ENCODE results near the gene HMCN1.

DNA sequence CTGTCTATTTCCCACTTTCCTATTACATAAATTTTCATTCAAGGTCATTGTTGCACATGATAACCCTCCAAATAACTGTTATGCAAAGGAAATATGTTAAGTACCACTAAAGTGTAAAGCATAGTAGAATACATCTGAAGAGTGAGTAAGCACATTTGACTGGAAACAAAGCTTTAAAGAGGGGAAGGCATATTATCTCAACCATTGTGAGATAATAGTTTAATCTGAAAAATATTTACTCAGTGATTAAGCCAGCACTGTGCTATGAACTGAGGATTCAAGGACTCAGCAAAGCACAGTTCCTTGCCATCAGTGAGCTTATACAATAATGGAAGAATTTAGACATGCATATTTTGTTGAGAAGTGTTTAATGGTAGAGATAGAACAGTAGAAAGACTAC lies 127.4 kb downstream of the HMCN1 start:
- TF ChIP-seq, protein P1, sequence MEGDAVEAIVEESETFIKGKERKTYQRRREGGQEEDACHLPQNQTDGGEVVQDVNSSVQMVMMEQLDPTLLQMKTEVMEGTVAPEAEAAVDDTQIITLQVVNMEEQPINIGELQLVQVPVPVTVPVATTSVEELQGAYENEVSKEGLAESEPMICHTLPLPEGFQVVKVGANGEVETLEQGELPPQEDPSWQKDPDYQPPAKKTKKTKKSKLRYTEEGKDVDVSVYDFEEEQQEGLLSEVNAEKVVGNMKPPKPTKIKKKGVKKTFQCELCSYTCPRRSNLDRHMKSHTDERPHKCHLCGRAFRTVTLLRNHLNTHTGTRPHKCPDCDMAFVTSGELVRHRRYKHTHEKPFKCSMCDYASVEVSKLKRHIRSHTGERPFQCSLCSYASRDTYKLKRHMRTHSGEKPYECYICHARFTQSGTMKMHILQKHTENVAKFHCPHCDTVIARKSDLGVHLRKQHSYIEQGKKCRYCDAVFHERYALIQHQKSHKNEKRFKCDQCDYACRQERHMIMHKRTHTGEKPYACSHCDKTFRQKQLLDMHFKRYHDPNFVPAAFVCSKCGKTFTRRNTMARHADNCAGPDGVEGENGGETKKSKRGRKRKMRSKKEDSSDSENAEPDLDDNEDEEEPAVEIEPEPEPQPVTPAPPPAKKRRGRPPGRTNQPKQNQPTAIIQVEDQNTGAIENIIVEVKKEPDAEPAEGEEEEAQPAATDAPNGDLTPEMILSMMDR (conservative IDR thresholded peaks at IDR 0.05): no peak
- TF ChIP-seq EZH2 (IDR thresholded peaks at IDR 0.05; ENCODE audit: low read depth): no peak
